HepG2 (cell line): ENCODE results near the gene ZER1. TPM values are rescaled to one million over a fixed set of nuclear protein-coding genes. Genes with fewer than 3 reads are reported as not detected.

Experiments used
- AFF4 ChIP-seq: sonication (generic); formaldehyde crosslinking; IDR thresholded peaks from 2 replicates; pipeline ENCODE4 v1.4.0; 2020; ENCODE audit warnings: missing genetic modification reagents
- AGO2 ChIP-seq: fragments of 200-400 bp; formaldehyde crosslinking; optimal IDR thresholded peaks from 2 replicates; pipeline ENCODE3; 2017; ENCODE audit warnings: mild to moderate bottlenecking, low read depth, low read length, moderate library complexity
- CCDC6 ChIP-seq: sonication (generic); formaldehyde crosslinking; IDR thresholded peaks from 2 replicates; pipeline ENCODE4 v1.8.1; 2022; ENCODE audit warnings: mild to moderate bottlenecking, missing genetic modification reagents, moderate library complexity
- CHD4 ChIP-seq: fragments of 200-600 bp; sonication (generic); IDR thresholded peaks from 2 replicates; pipeline ENCODE4 v1.7.0; 2017; ENCODE audit warnings: mild to moderate bottlenecking, low read length, borderline replicate concordance
- GATAD2A ChIP-seq: IDR thresholded peaks from 2 replicates; pipeline ENCODE4 v1.6.1; 2016
- MEIS1 ChIP-seq: sonication (generic); formaldehyde crosslinking; IDR thresholded peaks from 2 replicates; pipeline ENCODE4 v1.9.0; 2021; ENCODE audit warnings: mild to moderate bottlenecking, missing genetic modification reagents, moderate library complexity, borderline replicate concordance
- PRPF4 ChIP-seq: fragments of 200-400 bp; formaldehyde crosslinking; IDR thresholded peaks from 2 replicates; pipeline ENCODE4 v1.6.1; 2016; ENCODE audit warnings: low read length, low read depth; ENCODE audit not compliant: poor library complexity, severe bottlenecking
- RARG ChIP-seq: sonication (generic); formaldehyde crosslinking; IDR thresholded peaks from 2 replicates; pipeline ENCODE4 v1.4.0; 2020; ENCODE audit warnings: low read depth, mild to moderate bottlenecking, missing genetic modification reagents
- SOX6 ChIP-seq, 2 experiments: fragments of 450-650 bp in 1 of 2; sonication (generic) in 1 of 2; formaldehyde crosslinking in 1 of 2; IDR thresholded peaks; 2 replicates each; pipeline versions ENCODE4 v1.4.0 to v1.6.1; 2017 to 2020; ENCODE audit warnings: antibody characterized with exemption in 1 of 2, mild to moderate bottlenecking in 1 of 2, missing genetic modification reagents in 1 of 2
- ZBTB3 ChIP-seq: sonication (generic); formaldehyde crosslinking; IDR thresholded peaks from 2 replicates; pipeline ENCODE4 v1.4.0; 2020; ENCODE audit warnings: low read depth, mild to moderate bottlenecking, moderate library complexity, missing genetic modification reagents, borderline replicate concordance
- ZNF282 ChIP-seq: fragments of 450-650 bp; IDR thresholded peaks from 2 replicates; pipeline ENCODE4 v1.6.1; 2018; ENCODE audit not compliant: partially characterized antibody
- ZNF549 ChIP-seq: sonication (generic); formaldehyde crosslinking; IDR thresholded peaks from 2 replicates; pipeline ENCODE4 v1.5.0; 2020; ENCODE audit warnings: missing genetic modification reagents
- ZNF607 ChIP-seq: sonication (generic); formaldehyde crosslinking; IDR thresholded peaks from 2 replicates; pipeline ENCODE4 v1.5.1; 2020; ENCODE audit warnings: missing genetic modification reagents, mild to moderate bottlenecking, borderline replicate concordance
- polyA plus RNA-seq, 8 experiments: library from polyadenylated mRNA; depleted of rRNA in 3 of 8; stranded (reverse) in 7 of 8; unstranded in 1 of 8; fragments of >200 nt; fragmentation: Illumina TruSeq in 4 of 8; extraction: Trizol in 4 of 8; gene quantifications; 2 replicates each; pipeline versions ENCODE4 v1.2.1 to v1.2.3, GENCODE V29; 2011 to 2016; ENCODE audit warnings: low read depth in 4 of 8, missing spikeins in 1 of 8, mixed read lengths in 1 of 8; ENCODE audit not compliant: insufficient read depth in 1 of 8
- total RNA-seq, 5 experiments: library from RNA; depleted of rRNA; stranded (reverse); fragments of >200 nt; fragmentation: Illumina TruSeq; extraction: Trizol; gene quantifications; 2 replicates each; pipeline ENCODE4 v1.2.3, GENCODE V29; 2016; ENCODE audit warnings: low read depth in 1 of 5
- TF ChIP-seq, protein P1 (sequence below): IDR thresholded peaks from 2 replicates; pipeline ENCODE4 v1.6.1; 2016; ENCODE audit warnings: low read depth, control low read depth
- TF ChIP-seq, protein P2 (sequence below): sonication (generic); formaldehyde crosslinking; IDR thresholded peaks from 2 replicates; pipeline ENCODE4 v1.8.0; 2022; ENCODE audit warnings: missing genetic modification reagents, low read depth, mild to moderate bottlenecking, borderline replicate concordance
- TF ChIP-seq, protein P3 (sequence below): IDR thresholded peaks from 2 replicates; pipeline ENCODE4 v1.6.1; 2016; ENCODE audit warnings: missing biosample characterization, missing genetic modification reagents, low read depth
- TF ChIP-seq, protein P4 (sequence below): sonication (generic); formaldehyde crosslinking; IDR thresholded peaks from 2 replicates; pipeline ENCODE4 v1.5.0; 2020; ENCODE audit warnings: mild to moderate bottlenecking, missing genetic modification reagents, borderline replicate concordance

Gene ZER1
- total and polyA plus RNA-seq, 2 of the 13 experiments (the other 11 are each of a cell fraction or from before 2014, with no cell fraction given): 7.7 to 40.0 TPM

DNA sequence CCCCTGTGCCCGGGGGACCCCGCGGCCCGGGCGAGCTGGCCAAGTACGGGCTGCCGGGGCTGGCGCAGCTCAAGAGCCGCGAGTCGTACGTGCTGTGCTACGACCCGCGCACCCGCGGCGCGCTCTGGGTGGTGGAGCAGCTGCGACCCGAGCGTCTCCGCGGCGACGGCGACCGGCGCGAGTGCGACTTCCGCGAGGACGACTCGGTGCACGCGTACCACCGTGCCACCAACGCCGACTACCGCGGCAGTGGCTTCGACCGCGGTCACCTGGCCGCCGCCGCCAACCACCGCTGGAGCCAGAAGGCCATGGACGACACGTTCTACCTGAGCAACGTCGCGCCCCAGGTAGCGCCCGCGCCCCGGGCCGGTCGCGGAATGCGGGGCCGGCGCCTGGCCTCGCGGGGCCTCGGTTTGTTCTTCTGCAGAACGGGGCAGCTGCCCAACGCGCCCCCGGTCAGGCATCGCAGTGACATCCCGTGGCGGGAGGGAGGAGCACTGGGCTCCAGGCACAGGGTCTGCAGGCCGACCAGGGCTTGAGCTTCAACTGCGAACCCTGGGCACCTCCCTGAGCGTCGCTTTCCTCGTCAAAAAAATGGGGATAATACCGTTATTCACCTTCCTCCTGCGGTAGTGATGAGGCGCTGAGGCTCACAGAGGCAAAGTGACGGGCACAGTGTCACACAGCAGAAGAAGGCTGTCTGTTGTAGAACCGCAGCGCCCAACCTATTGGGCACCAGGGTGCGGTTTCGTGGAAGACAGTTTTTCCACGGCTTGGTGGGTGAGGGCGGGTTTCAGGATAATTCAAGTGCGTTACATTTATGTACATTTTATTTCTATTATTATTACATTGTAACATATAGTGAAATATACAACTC lies 47.4 kb upstream of the ZER1 start (continued):
- TF ChIP-seq, protein P1, sequence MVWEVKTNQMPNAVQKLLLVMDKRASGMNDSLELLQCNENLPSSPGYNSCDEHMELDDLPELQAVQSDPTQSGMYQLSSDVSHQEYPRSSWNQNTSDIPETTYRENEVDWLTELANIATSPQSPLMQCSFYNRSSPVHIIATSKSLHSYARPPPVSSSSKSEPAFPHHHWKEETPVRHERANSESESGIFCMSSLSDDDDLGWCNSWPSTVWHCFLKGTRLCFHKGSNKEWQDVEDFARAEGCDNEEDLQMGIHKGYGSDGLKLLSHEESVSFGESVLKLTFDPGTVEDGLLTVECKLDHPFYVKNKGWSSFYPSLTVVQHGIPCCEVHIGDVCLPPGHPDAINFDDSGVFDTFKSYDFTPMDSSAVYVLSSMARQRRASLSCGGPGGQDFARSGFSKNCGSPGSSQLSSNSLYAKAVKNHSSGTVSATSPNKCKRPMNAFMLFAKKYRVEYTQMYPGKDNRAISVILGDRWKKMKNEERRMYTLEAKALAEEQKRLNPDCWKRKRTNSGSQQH: no peak
- no peak for TF ChIP-seq CHD4
- TF ChIP-seq ZNF282: no peak
- no peak for TF ChIP-seq ZBTB3
- no peak for TF ChIP-seq RARG (CRISPR knock-in tag)
- TF ChIP-seq ZNF549 (CRISPR knock-in tag): no peak
- TF ChIP-seq MEIS1 (CRISPR knock-in tag): no peak
- TF ChIP-seq, protein P2, sequence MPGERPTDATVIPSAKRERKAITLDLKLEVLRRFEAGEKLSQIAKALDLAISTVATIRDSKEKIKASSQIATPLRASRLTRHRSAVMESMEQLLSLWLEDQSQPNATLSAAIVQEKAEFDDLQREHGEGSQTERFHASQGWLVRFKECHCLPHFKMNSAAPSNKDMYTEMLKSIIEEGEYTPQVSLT: no peak
- no peak for TF ChIP-seq GATAD2A (CRISPR knock-in tag)
- peak; percentile 44; the same call in 1 of the 2 replicates for TF ChIP-seq ZNF607 (CRISPR knock-in tag)
- TF ChIP-seq AGO2: peak; percentile 94
- TF ChIP-seq, protein P3, sequence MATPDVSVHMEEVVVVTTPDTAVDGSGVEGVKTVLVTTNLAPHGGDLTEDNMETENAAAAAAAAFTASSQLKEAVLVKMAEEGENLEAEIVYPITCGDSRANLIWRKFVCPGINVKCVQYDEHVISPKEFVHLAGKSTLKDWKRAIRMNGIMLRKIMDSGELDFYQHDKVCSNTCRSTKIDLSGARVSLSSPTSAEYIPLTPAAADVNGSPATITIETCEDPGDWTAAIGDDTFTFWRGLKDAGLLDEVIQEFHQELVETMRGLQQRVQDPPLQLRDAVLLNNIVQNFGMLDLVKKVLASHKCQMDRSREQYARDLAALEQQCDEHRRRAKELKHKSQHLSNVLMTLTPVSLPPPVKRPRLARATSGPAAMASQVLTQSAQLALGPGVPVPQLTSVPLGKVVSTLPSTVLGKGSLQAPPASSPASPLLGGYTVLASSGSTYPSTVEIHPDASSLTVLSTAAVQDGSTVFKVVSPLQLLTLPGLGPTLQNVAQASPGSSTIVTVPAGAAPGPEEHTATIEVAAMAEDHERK: no peak
- TF ChIP-seq PRPF4: no peak
- TF ChIP-seq AFF4 (CRISPR knock-in tag): no peak
- TF ChIP-seq CCDC6: no peak
- TF ChIP-seq, protein P4, sequence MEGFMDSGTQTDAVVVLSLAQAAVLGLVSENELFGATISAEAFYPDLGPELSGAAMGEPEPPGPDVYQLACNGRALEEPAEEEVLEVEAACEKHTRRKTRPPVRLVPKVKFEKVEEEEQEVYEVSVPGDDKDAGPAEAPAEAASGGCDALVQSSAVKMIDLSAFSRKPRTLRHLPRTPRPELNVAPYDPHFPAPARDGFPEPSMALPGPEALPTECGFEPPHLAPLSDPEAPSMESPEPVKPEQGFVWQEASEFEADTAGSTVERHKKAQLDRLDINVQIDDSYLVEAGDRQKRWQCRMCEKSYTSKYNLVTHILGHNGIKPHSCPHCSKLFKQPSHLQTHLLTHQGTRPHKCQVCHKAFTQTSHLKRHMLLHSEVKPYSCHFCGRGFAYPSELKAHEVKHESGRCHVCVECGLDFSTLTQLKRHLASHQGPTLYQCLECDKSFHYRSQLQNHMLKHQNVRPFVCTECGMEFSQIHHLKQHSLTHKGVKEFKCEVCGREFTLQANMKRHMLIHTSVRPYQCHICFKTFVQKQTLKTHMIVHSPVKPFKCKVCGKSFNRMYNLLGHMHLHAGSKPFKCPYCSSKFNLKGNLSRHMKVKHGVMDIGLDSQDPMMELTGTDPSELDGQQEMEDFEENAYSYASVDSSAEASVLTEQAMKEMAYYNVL (CRISPR knock-in tag): peak; percentile 50; the same call in 1 of the 2 replicates
- no peak for TF ChIP-seq SOX6 (IDR thresholded peaks at IDR 0.05)
- TF ChIP-seq SOX6 (CRISPR knock-in tag; IDR thresholded peaks at IDR 0.05): peak; percentile 16; the same call in 1 of the 2 replicates
